ENCODE data around the gene NUP98.

NUP98 gene

GRCh38 chr11:3732671-3733436, 64.5 kb downstream of the NUP98 start:
- no peak for DNase-seq

- peak; percentile 97 for DNase-seq
Observed at GRCh38 chr11:3723014-3723708, 74.2 kb downstream of the NUP98 start.

GRCh38 chr11:3722100-3722499, 75.3 kb downstream of the NUP98 start:
- DNase-seq, result no peak

- no peak for DNase-seq
Observed at GRCh38 chr11:3720997-3721396, 76.4 kb downstream of the NUP98 start.

- no peak for DNase-seq
Observed at GRCh38 chr11:3712274-3712673, 85.1 kb downstream of the NUP98 start.

- no peak for DNase-seq
Observed at GRCh38 chr11:3710485-3711259, 86.7 kb downstream of the NUP98 start.

GRCh38 chr11:3709977-3710376, 87.4 kb downstream of the NUP98 start:
- DNase-seq, result no peak

- peak; percentile 9 for DNase-seq
Observed at GRCh38 chr11:3707176-3707575, 90.2 kb downstream of the NUP98 start.

- DNase-seq, result no peak
Observed at GRCh38 chr11:3703383-3703782, 94.0 kb downstream of the NUP98 start.

- DNase-seq, result no peak
Observed at GRCh38 chr11:3700910-3701309, 96.4 kb downstream of the NUP98 start.

- no peak for DNase-seq
Observed at GRCh38 chr11:3700410-3700809, 96.9 kb downstream of the NUP98 start.

GRCh38 chr11:3686751-3687150, 110.6 kb downstream of the NUP98 start:
- DNase-seq, result peak; percentile 22

- DNase-seq, result no peak
Observed at GRCh38 chr11:3685923-3686322, 111.4 kb downstream of the NUP98 start.

GRCh38 chr11:3684819-3685172, 112.6 kb downstream of the NUP98 start:
- no peak for DNase-seq

- DNase-seq, result no peak
Observed at GRCh38 chr11:3684129-3684818, 113.1 kb downstream of the NUP98 start.

- no peak for DNase-seq
Observed at GRCh38 chr11:3683039-3683438, 114.3 kb downstream of the NUP98 start.

- DNase-seq, result no peak
Observed at GRCh38 chr11:3679077-3679476, 118.3 kb downstream of the NUP98 start.

- DNase-seq, result no peak
Observed at GRCh38 chr11:3675971-3676370, 121.4 kb downstream of the NUP98 start.

- peak; percentile 35 for DNase-seq
Observed at GRCh38 chr11:3674189-3674588, 123.2 kb downstream of the NUP98 start.

- DNase-seq, result no peak
Observed at GRCh38 chr11:3671334-3672254, 125.8 kb downstream of the NUP98 start, which contains the start of gene CHRNA10. CHRNA10 (minus strand) TSS chr11:3671384; CDS start chr11:3671312, 72 bp downstream.

GRCh38 chr11:3669742-3670183, 127.6 kb downstream of the NUP98 start:
- DNase-seq, result no peak

- no peak for DNase-seq
Observed at GRCh38 chr11:3669128-3669527, 128.2 kb downstream of the NUP98 start.
